ENCODE measurements around the gene MAP6D1. TPM values are rescaled to one million over a fixed set of nuclear protein-coding genes. Genes with fewer than 3 reads are reported as not detected.

MAP6D1 gene
- total RNA-seq, 1 experiment from 2014 or later, result 5.9 TPM

DNA sequence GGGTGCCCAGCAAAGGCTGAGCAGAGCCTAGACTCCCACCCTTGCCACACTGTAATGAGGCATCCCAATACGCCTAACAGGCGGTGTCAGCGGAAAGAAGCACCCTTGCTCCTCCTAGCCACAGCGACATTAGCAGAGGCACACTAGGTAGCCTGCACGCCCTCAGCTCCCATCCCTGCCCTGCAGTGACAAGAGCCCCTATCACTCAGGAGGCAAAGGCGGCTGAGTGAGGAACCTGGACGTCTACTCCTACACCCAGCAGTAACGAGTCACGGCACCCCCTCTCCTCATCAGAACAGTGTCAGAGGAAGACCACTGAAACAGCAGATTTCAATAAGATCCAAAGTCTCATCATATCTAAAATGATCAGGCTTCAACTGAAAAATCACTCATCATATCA is 12.0 kb upstream of the MAP6D1 start:
- ChIA-PET POLR2A (ENCODE audit: low non-redundant PET) (no interaction called here), CTCF (no interaction called here)
- no peak overlapping the region for H3K27ac ChIP-seq (ENCODE audit: low read depth, low read length, poor library complexity, severe bottlenecking)
- BruUV-seq (replicated peaks), result no TSS peak
- DNase-seq (ENCODE audit: low spot score), result no peak
- no peaks in the 10 kb centered on the region for H3K27me3 ChIP-seq (replicated peaks; ENCODE audit: insufficient read depth, low read depth, low read length, poor library complexity)
- no peaks in the 10 kb centered on the region for H3K4me1 ChIP-seq (ENCODE audit: insufficient read depth, low read length, poor library complexity, severe bottlenecking)
- intact Hi-C loops (cut with micrococcal nuclease; ENCODE audit: unreplicated experiment), result no loop called here
- H3K4me3 ChIP-seq (ENCODE audit: low read depth, low read length, poor library complexity, severe bottlenecking), result no peak overlapping the region
- peaks cover 43% of the 10 kb centered on the region for H3K36me3 ChIP-seq (ENCODE audit: insufficient read depth, low read length, poor library complexity, severe bottlenecking)
- TF ChIP-seq CTCF (conservative IDR thresholded peaks at IDR 0.05; ENCODE audit: low read depth, low read length) (no peak), EZH2 (IDR thresholded peaks at IDR 0.05; ENCODE audit: borderline replicate concordance, low read depth, low read length, poor library complexity, severe bottlenecking) (no peak)
- H3K9me3 ChIP-seq (ENCODE audit: low read depth, low read length, poor library complexity, severe bottlenecking), result no peaks in the 10 kb centered on the region

DNA sequence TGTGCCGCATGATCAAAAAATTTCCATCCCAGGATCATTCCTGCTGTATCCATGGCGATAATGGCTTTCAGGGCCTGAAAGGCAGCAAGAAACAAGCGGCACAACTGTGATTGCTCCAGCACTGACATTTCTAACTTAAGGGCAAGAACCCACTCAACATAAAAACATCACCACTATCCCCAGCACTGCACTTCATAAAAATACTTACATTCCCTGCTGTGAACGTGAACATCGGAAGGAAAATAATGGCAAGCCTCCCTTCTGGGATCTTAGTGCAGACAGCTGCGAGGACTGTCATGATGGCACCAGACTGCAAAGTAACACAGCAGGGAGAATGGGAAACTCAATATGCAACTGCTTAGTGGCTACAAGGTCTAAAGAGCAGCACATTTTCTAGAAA is 8.1 kb upstream of the MAP6D1 start:
- intact Hi-C loops (cut with micrococcal nuclease; ENCODE audit: unreplicated experiment), result no loop called here
- H3K27ac ChIP-seq (ENCODE audit: low read depth, low read length, poor library complexity, severe bottlenecking), result no peak overlapping the region
- POLR2A ChIA-PET (ENCODE audit: low non-redundant PET), result no interaction called here
- H3K9me3 ChIP-seq (ENCODE audit: low read depth, low read length, poor library complexity, severe bottlenecking), result no peaks in the 10 kb centered on the region
- no peaks in the 10 kb centered on the region for H3K4me1 ChIP-seq (ENCODE audit: insufficient read depth, low read length, poor library complexity, severe bottlenecking)
- DNase-seq (ENCODE audit: low spot score), result no peak
- no TSS peak for BruUV-seq (replicated peaks)
- no peaks in the 10 kb centered on the region for H3K27me3 ChIP-seq (replicated peaks; ENCODE audit: insufficient read depth, low read depth, low read length, poor library complexity)
- no peak for TF ChIP-seq CTCF (conservative IDR thresholded peaks at IDR 0.05; ENCODE audit: low read depth, low read length)
- no peak for TF ChIP-seq EZH2 (IDR thresholded peaks at IDR 0.05; ENCODE audit: borderline replicate concordance, low read depth, low read length, poor library complexity, severe bottlenecking)
- CTCF ChIA-PET, result no interaction called here
- peaks cover 18% of the 10 kb centered on the region for H3K36me3 ChIP-seq (ENCODE audit: insufficient read depth, low read length, poor library complexity, severe bottlenecking)
- H3K4me3 ChIP-seq (ENCODE audit: low read depth, low read length, poor library complexity, severe bottlenecking), result no peak overlapping the region

DNA sequence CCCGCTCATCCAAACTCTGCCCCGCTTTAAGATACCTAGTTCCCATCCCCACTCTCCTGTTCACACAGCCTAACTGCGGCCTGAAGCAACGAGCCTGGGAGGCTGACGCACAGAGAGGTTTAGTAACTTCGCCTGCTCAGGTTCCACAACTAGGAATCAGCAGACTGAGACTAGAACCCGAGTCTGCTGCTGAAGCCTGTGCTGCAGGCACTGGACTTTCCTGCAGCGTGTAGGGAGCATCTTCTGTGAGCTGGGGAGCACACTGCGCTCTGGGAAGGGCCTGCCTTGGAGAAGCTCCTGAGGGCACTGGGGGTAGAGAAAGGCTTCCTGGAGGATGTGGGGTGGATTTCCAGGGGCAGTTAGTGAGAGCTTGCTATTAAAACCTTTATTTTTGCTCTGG is 4.8 kb upstream of the MAP6D1 start:
- no peaks in the 10 kb centered on the region for H3K27me3 ChIP-seq (replicated peaks; ENCODE audit: insufficient read depth, low read depth, low read length, poor library complexity)
- TF ChIP-seq CTCF (conservative IDR thresholded peaks at IDR 0.05; ENCODE audit: low read depth, low read length) (no peak), EZH2 (IDR thresholded peaks at IDR 0.05; ENCODE audit: borderline replicate concordance, low read depth, low read length, poor library complexity, severe bottlenecking) (no peak)
- no peak overlapping the region for H3K27ac ChIP-seq (ENCODE audit: low read depth, low read length, poor library complexity, severe bottlenecking)
- peaks cover 18% of the 10 kb centered on the region for H3K36me3 ChIP-seq (ENCODE audit: insufficient read depth, low read length, poor library complexity, severe bottlenecking)
- intact Hi-C loops (cut with micrococcal nuclease; ENCODE audit: unreplicated experiment), result no loop called here
- DNase-seq (ENCODE audit: low spot score), result no peak
- BruUV-seq (replicated peaks), result no TSS peak
- CTCF ChIA-PET, result no interaction called here
- POLR2A ChIA-PET (ENCODE audit: low non-redundant PET), result no interaction called here
- H3K4me3 ChIP-seq (ENCODE audit: low read depth, low read length, poor library complexity, severe bottlenecking), result no peak overlapping the region
- no peaks in the 10 kb centered on the region for H3K9me3 ChIP-seq (ENCODE audit: low read depth, low read length, poor library complexity, severe bottlenecking)
- no peaks in the 10 kb centered on the region for H3K4me1 ChIP-seq (ENCODE audit: insufficient read depth, low read length, poor library complexity, severe bottlenecking)

All from A673 (cell line).